HCT116 (cell line): ENCODE results near the gene SEZ6L2. TPM values are rescaled to one million over a fixed set of nuclear protein-coding genes. Genes with fewer than 3 reads are reported as not detected.

Experiments
- ATAC-seq: fragments of 200-7000 bp; cut with Tn5 transposase; 2 replicates; pipeline ENCODE4 v1.9.1; 2020; ENCODE audit warnings: mild to moderate bottlenecking, moderate library complexity
- BruUV-seq: library from RNA; stranded (reverse); fragments of 400-500 nt; replicated peaks from 2 replicates; lab custom pipeline; 2021; lab: Mats Ljungman, UMichigan
- CTCF ChIA-PET: fragments of 300-600 bp; sonication (Branson Sonifier 250); formaldehyde crosslinking; loops from one replicate; lab custom pipeline; 2021; ENCODE audit warnings: antibody characterized with exemption; lab: Charles Lee
- POLR2A ChIA-PET: fragments of 300-600, 350-600 bp; sonication (Branson Sonifier 250); formaldehyde crosslinking; loops from one replicate; lab custom pipeline; 2021; ENCODE audit warnings: antibody characterized with exemption; lab: Charles Lee
- RAD21 ChIA-PET, 2 experiments: fragments of 300-600 bp; sonication (Branson Sonifier 250); formaldehyde crosslinking; loops; one replicate each; lab custom pipeline; 2023; ENCODE audit warnings: low total read pairs in 2 of 2; ENCODE audit not compliant: uncharacterized antibody in 2 of 2, unreplicated experiment in 2 of 2, low non-redundant PET in 1 of 2; lab: Charles Lee
- DNase-seq: peaks from one replicate; pipeline ENCODE4 v3.0.0-alpha.2; 2010; ENCODE audit warnings: low read depth, low spot score
- H2AFZ ChIP-seq: fragments of 200-600 bp; shearing (Covaris generic), sonication (generic); 2 replicates; pipeline ENCODE4 v1.6.1; 2017; ENCODE audit warnings: low read depth, mixed run types, mixed read lengths, antibody characterized with exemption, low read length; ENCODE audit not compliant: poor library complexity, severe bottlenecking
- H3K27ac ChIP-seq: 2 replicates; pipeline ENCODE4 v1.5.1; 2012; ENCODE audit warnings: low read depth, low read length
- H3K27me3 ChIP-seq: fragments of 200-600 bp; sonication (generic); 2 replicates; pipeline ENCODE4 v1.6.1; 2016; ENCODE audit warnings: mixed run types, low read length, mixed read lengths; ENCODE audit not compliant: insufficient read depth
- H3K36me3 ChIP-seq, 2 experiments: fragments of 200-500 bp in 1 of 2; fragments of 200-600 bp in 1 of 2; sonication (Bioruptor generic) in 1 of 2; sonication (generic) in 1 of 2; 2 replicates each; pipeline versions ENCODE4 v1.5.1 to v1.6.1; 2014 to 2016; ENCODE audit warnings: low read length in 2 of 2, inconsistent platforms in 1 of 2, mixed read lengths in 1 of 2, mixed run types in 1 of 2; ENCODE audit not compliant: insufficient read depth in 2 of 2, control insufficient read depth in 1 of 2
- H3K4me1 ChIP-seq, 2 experiments: fragments of 200-600 bp in 1 of 2; sonication (generic) in 1 of 2; 2 replicates each; pipeline versions ENCODE4 v1.5.1 to v1.6.1; 2012 to 2017; ENCODE audit warnings: low read length in 2 of 2, inconsistent platforms in 1 of 2, mild to moderate bottlenecking in 1 of 2, mixed read lengths in 1 of 2, mixed run types in 1 of 2, moderate library complexity in 1 of 2; ENCODE audit not compliant: insufficient read depth in 2 of 2, control insufficient read depth in 1 of 2
- H3K4me2 ChIP-seq: fragments of 200-600 bp; sonication (generic); 2 replicates; pipeline ENCODE4 v1.6.1; 2017; ENCODE audit warnings: mixed run types, low read length, mixed read lengths
- H3K4me3 ChIP-seq, 2 experiments: fragments of 200-600 bp in 1 of 2; sonication (generic) in 1 of 2; replicated peaks in 1 of 2; 2 replicates each; pipeline ENCODE4 v1.5.1; 2011 to 2016; ENCODE audit warnings: low read length in 2 of 2, control low read depth in 1 of 2, low read depth in 1 of 2, mild to moderate bottlenecking in 1 of 2, mixed read lengths in 1 of 2, mixed run types in 1 of 2
- H3K79me2 ChIP-seq: fragments of 200-600 bp; sonication (generic); 2 replicates; pipeline ENCODE4 v1.6.1; 2017; ENCODE audit warnings: mild to moderate bottlenecking, mixed run types, low read length, moderate library complexity, mixed read lengths; ENCODE audit not compliant: insufficient read depth
- H3K9ac ChIP-seq: fragments of 200-600 bp; sonication (generic); 2 replicates; pipeline ENCODE4 v1.6.1; 2016; ENCODE audit warnings: low read length, mixed read lengths
- H3K9me2 ChIP-seq: fragments of 200-600 bp; sonication (generic), shearing (Covaris generic); 2 replicates; pipeline ENCODE4 v1.6.1; 2017; ENCODE audit warnings: mixed run types, mild to moderate bottlenecking, moderate library complexity; ENCODE audit not compliant: insufficient read depth
- H3K9me3 ChIP-seq, 2 experiments: fragments of 200-500 bp in 1 of 2; fragments of 200-600 bp in 1 of 2; sonication (Bioruptor generic) in 1 of 2; sonication (generic) in 1 of 2; 2 replicates each; pipeline ENCODE4 v1.6.1; 2014 to 2017; ENCODE audit warnings: low read length in 2 of 2, mixed read lengths in 2 of 2, inconsistent platforms in 1 of 2, low read depth in 1 of 2, mild to moderate bottlenecking in 1 of 2, mixed run types in 1 of 2, moderate library complexity in 1 of 2; ENCODE audit not compliant: control insufficient read depth in 1 of 2, insufficient read depth in 1 of 2
- H4K20me1 ChIP-seq: fragments of 200-600 bp; sonication (generic), shearing (Covaris generic); 2 replicates; pipeline ENCODE4 v1.6.1; 2017; ENCODE audit warnings: mixed run types, mild to moderate bottlenecking, moderate library complexity; ENCODE audit not compliant: insufficient read depth
- ATF3 ChIP-seq: IDR thresholded peaks from 2 replicates; pipeline ENCODE4 v1.6.1; 2012
- CBX3 ChIP-seq: IDR thresholded peaks from 2 replicates; pipeline ENCODE4 v1.6.1; 2012; ENCODE audit warnings: low read depth
- EGR1 ChIP-seq: IDR thresholded peaks from 2 replicates; pipeline ENCODE4 v1.6.1; 2012; ENCODE audit warnings: low read depth
- intact Hi-C: fragments of 100-400 bp; cut with micrococcal nuclease; formaldehyde crosslinking; loops from 2 replicates; pipeline ENCODE4 v1.10.0; 2022
- total RNA-seq: library from RNA; stranded (reverse); gene quantifications from one replicate; pipeline ENCODE4 v1.2.1, GENCODE V29; 2021; ENCODE audit not compliant: unreplicated experiment

SEZ6L2 gene
- total RNA-seq, 1 experiment from 2014 or later: 49.3 TPM

DNA sequence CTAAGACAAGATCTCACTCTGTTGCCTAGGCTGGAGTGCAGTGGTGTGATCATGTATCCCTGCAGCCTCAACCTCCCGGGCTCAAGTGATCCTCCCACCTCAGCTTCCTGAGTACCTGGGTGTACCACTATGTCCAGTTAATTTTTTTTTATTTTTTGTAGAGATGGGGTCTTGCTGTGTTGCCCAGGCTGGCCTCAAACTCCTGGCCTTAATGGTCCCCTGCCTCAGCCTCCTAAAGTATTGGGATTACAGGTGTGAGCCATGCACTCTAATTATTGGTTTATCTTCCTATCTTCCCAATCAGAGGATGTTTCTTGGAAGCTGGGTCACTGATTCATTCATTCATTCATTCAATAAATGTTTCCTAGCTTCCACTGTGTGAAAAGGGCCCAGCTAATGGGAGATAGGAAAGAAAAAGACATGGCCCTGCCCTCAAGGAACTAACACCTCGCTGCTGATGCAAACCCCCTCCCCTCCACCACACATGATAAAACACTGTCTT is 9.4 kb upstream of the SEZ6L2 start:
- H3K79me2 ChIP-seq: no peaks in the 10 kb centered on the region
- no peak overlapping the region for H2AFZ ChIP-seq
- intact Hi-C loops: no loop called here
- no peaks in the 10 kb centered on the region for H3K27me3 ChIP-seq
- ChIA-PET RAD21 (no interaction called here), CTCF (no interaction called here), POLR2A (interaction anchor here (0.6 kb wide), 1 partner anchor 41 kb away, joined by 3 read pairs; no protein-coding TSS in a partner anchor)
- H3K9me2 ChIP-seq: no peaks in the 10 kb centered on the region
- TF ChIP-seq EGR1: no peak
- TF ChIP-seq ATF3: no peak
- no peaks in the 10 kb centered on the region for H3K9me3 ChIP-seq
- H3K4me2 ChIP-seq: no peak overlapping the region
- no peak overlapping the region for H3K27ac ChIP-seq
- ATAC-seq (no peak), DNase-seq (no peak)
- H3K4me3 ChIP-seq: no peak overlapping the region
- no peaks in the 10 kb centered on the region for H3K4me1 ChIP-seq
- H3K36me3 ChIP-seq: no peaks in the 10 kb centered on the region; a peak in 1 of 4 replicates
- H3K9ac ChIP-seq: no peak overlapping the region
- no TSS peak for BruUV-seq
- H4K20me1 ChIP-seq: no peaks in the 10 kb centered on the region

DNA sequence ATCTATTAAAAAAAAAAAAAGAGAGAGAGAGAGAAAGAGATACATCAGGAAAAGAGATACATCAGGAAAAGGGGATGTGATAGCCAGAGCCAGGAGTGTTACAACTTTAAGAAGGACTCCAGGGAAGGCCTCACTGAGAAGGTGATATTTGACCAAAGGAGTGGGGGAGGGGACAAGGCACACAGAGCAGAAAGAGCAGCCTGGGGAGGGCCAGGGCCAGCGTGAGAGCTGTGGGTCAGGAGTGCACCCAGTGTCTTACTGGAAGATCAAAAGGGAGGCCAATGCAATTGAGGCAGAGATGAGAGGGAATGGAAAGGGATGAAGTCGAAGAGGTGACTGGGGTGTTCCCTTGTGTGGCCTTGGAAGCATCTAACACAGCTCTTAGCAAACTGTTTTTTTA is 8.6 kb upstream of the SEZ6L2 start:
- Histone ChIP-seq H3K4me3 (no peak overlapping the region), H2AFZ (no peak overlapping the region), H3K9me2 (no peaks in the 10 kb centered on the region), H3K36me3 (no peaks in the 10 kb centered on the region), H3K4me2 (no peak overlapping the region), H3K9ac (no peak overlapping the region), H4K20me1 (no peaks in the 10 kb centered on the region), H3K27me3 (no peaks in the 10 kb centered on the region), H3K9me3 (no peaks in the 10 kb centered on the region), H3K4me1 (no peaks in the 10 kb centered on the region), H3K79me2 (no peaks in the 10 kb centered on the region), H3K27ac (no peak overlapping the region)
- ATAC-seq: no peak
- TF ChIP-seq CBX3: no peak
- intact Hi-C loops: no loop called here
- no peak for DNase-seq
- RAD21 ChIA-PET: no interaction called here
- POLR2A ChIA-PET: interaction anchor here (0.8 kb wide), 1 partner anchor 8 kb away, joined by 4 read pairs; the partner anchor contains the start of gene SEZ6L2
- no TSS peak for BruUV-seq
- CTCF ChIA-PET: no interaction called here
